H9 (cell line): ENCODE data around the gene C11orf71. TPM values are rescaled to one million over a fixed set of nuclear protein-coding genes. Genes with fewer than 3 reads are reported as not detected.

ENCODE experiments used
- DNase-seq: peaks from one replicate; pipeline ENCODE4 v3.0.0-alpha.2; 2017
- H2AFZ ChIP-seq: one replicate; pipeline ENCODE4 v1.6.1; 2013; ENCODE audit warnings: mild to moderate bottlenecking, low read length, control low read depth, moderate library complexity
- H2AK5ac ChIP-seq: 2 replicates; pipeline ENCODE4 v1.6.1; 2013; ENCODE audit warnings: low read length, control low read depth, mixed read lengths; ENCODE audit not compliant: insufficient read length
- H2BK120ac ChIP-seq: one replicate; pipeline ENCODE4 v1.6.1; 2013; ENCODE audit warnings: low read depth, mild to moderate bottlenecking, low read length, control low read depth, inconsistent platforms; ENCODE audit not compliant: poor library complexity, severe bottlenecking
- H2BK12ac ChIP-seq: 2 replicates; pipeline ENCODE4 v1.6.1; 2013; ENCODE audit warnings: low read length, control low read depth, mixed read lengths, low read depth; ENCODE audit not compliant: insufficient read length
- H2BK15ac ChIP-seq: 2 replicates; pipeline ENCODE4 v1.6.1; 2013; ENCODE audit warnings: low read depth, low read length, control low read depth
- H2BK20ac ChIP-seq: one replicate; pipeline ENCODE4 v1.6.1; 2013; ENCODE audit warnings: low read depth, mild to moderate bottlenecking, low read length, control low read depth, inconsistent platforms; ENCODE audit not compliant: poor library complexity, severe bottlenecking
- H2BK5ac ChIP-seq: 2 replicates; pipeline ENCODE4 v1.6.1; 2013; ENCODE audit warnings: low read length, control low read depth, mixed read lengths; ENCODE audit not compliant: insufficient read length
- H3K14ac ChIP-seq: 2 replicates; pipeline ENCODE4 v1.6.1; 2013; ENCODE audit warnings: low read length, control low read depth; ENCODE audit not compliant: insufficient read depth
- H3K18ac ChIP-seq: 2 replicates; pipeline ENCODE4 v1.6.1; 2013; ENCODE audit warnings: low read depth, mild to moderate bottlenecking, mixed read lengths, low read length, control low read depth; ENCODE audit not compliant: insufficient read length
- H3K23ac ChIP-seq: 2 replicates; pipeline ENCODE4 v1.6.1; 2013; ENCODE audit warnings: low read length, control low read depth, mixed read lengths, low read depth; ENCODE audit not compliant: insufficient read length
- H3K23me2 ChIP-seq: 2 replicates; pipeline ENCODE4 v1.6.1; 2013; ENCODE audit warnings: low read depth, mild to moderate bottlenecking, mixed read lengths, low read length, control low read depth; ENCODE audit not compliant: insufficient read length, poor library complexity, severe bottlenecking
- H3K27ac ChIP-seq: 2 replicates; pipeline ENCODE4 v1.5.1; 2013; ENCODE audit warnings: low read length, control low read depth, mixed read lengths, low read depth; ENCODE audit not compliant: insufficient read length
- H3K27me3 ChIP-seq: 2 replicates; pipeline ENCODE4 v1.6.1; 2013; ENCODE audit warnings: low read length, control low read depth, inconsistent platforms; ENCODE audit not compliant: insufficient read depth
- H3K4ac ChIP-seq: 2 replicates; pipeline ENCODE4 v1.6.1; 2013; ENCODE audit warnings: low read depth, mild to moderate bottlenecking, control low read depth, inconsistent platforms, low read length, moderate library complexity
- H3K4me1 ChIP-seq: 2 replicates; pipeline ENCODE4 v1.6.1; 2013; ENCODE audit warnings: low read length, control low read depth, inconsistent platforms; ENCODE audit not compliant: insufficient read depth
- H3K4me2 ChIP-seq: 2 replicates; pipeline ENCODE4 v1.6.1; 2013; ENCODE audit warnings: low read length, control low read depth, mixed read lengths; ENCODE audit not compliant: insufficient read length, insufficient read depth
- H3K56ac ChIP-seq: 2 replicates; pipeline ENCODE4 v1.6.1; 2013; ENCODE audit warnings: low read depth, mild to moderate bottlenecking, mixed read lengths, low read length, control low read depth; ENCODE audit not compliant: insufficient read length
- H3K79me1 ChIP-seq: 2 replicates; pipeline ENCODE4 v1.6.1; 2013; ENCODE audit warnings: low read depth, mild to moderate bottlenecking, moderate library complexity, low read length, control low read depth, inconsistent platforms; ENCODE audit not compliant: insufficient read depth, poor library complexity, severe bottlenecking
- H3K79me2 ChIP-seq: 2 replicates; pipeline ENCODE4 v1.6.1; 2013; ENCODE audit warnings: low read length, control low read depth, inconsistent platforms; ENCODE audit not compliant: insufficient read depth
- H3K9ac ChIP-seq: 2 replicates; pipeline ENCODE4 v1.6.1; 2013; ENCODE audit warnings: low read length, control low read depth, mixed read lengths; ENCODE audit not compliant: insufficient read length; ENCODE audit errors: extremely low read depth
- H3K9me3 ChIP-seq: one replicate; pipeline ENCODE4 v1.6.1; 2013; ENCODE audit warnings: low read depth, low read length, inconsistent platforms; ENCODE audit not compliant: control insufficient read depth
- H3T11ph ChIP-seq: one replicate; pipeline ENCODE4 v1.6.1; 2013; ENCODE audit warnings: mild to moderate bottlenecking, low read length, control low read depth, inconsistent platforms
- H4K20me1 ChIP-seq: one replicate; pipeline ENCODE4 v1.6.1; 2013; ENCODE audit not compliant: control insufficient read depth, insufficient read length, insufficient read depth
- H4K5ac ChIP-seq: 2 replicates; pipeline ENCODE4 v1.6.1; 2013; ENCODE audit warnings: low read depth, mild to moderate bottlenecking, mixed read lengths, low read length, control low read depth; ENCODE audit not compliant: insufficient read length
- H4K8ac ChIP-seq: replicated peaks from 2 replicates; pipeline ENCODE4 v1.6.1; 2013; ENCODE audit warnings: low read length, control low read depth, mixed read lengths, low read depth; ENCODE audit not compliant: insufficient read length
- H4K91ac ChIP-seq: 2 replicates; pipeline ENCODE4 v1.6.1; 2013; ENCODE audit warnings: low read depth, mild to moderate bottlenecking, moderate library complexity, mixed read lengths, low read length, control low read depth; ENCODE audit not compliant: insufficient read length
- H3K27ac Mint-ChIP-seq, 3 experiments: 2 replicates in 2 of 3; 3 replicates in 1 of 3; pipeline ENCODE4 v1.8.0; 2020 to 2021; ENCODE audit warnings: mixed read lengths in 3 of 3, mild to moderate bottlenecking in 1 of 3, moderate library complexity in 1 of 3
- H3K27me3 Mint-ChIP-seq: 2 replicates; pipeline ENCODE4 v1.8.0; 2021; ENCODE audit warnings: low read depth, mild to moderate bottlenecking, moderate library complexity, mixed read lengths
- H3K36me3 Mint-ChIP-seq, 3 experiments: 2 replicates in 2 of 3; 3 replicates in 1 of 3; pipeline ENCODE4 v1.8.0; 2020 to 2021; ENCODE audit warnings: low read depth in 3 of 3, mixed read lengths in 3 of 3; ENCODE audit not compliant: insufficient read depth in 1 of 3
- H3K4me1 Mint-ChIP-seq, 2 experiments: 2 replicates each; pipeline ENCODE4 v1.8.0; 2020; ENCODE audit warnings: mixed read lengths in 2 of 2
- H3K4me3 Mint-ChIP-seq, 2 experiments: 2 replicates in 1 of 2; 3 replicates in 1 of 2; pipeline ENCODE4 v1.8.0; 2020 to 2021; ENCODE audit warnings: mild to moderate bottlenecking in 2 of 2, mixed read lengths in 2 of 2, moderate library complexity in 1 of 2
- H3K9me3 Mint-ChIP-seq, 2 experiments: 2 replicates in 1 of 2; 3 replicates in 1 of 2; pipeline ENCODE4 v1.8.0; 2020; ENCODE audit warnings: mild to moderate bottlenecking in 2 of 2, mixed read lengths in 2 of 2, moderate library complexity in 1 of 2
- WGBS: extraction: QIAGEN DNeasy Blood & Tissue Kit; methylation state at CpG from one replicate; pipeline ENCODE4 v1.1.7; 2013; ENCODE audit warnings: missing lambda C conversion rate, low lambda C conversion rate, mixed read lengths; ENCODE audit not compliant: insufficient read length; ENCODE audit errors: extremely low coverage; 5-methylcytosine and 5-hydroxymethylcytosine counted together
- total RNA-seq: library from RNA; stranded (reverse); gene quantifications from 2 replicates; pipeline ENCODE4 v1.2.1, GENCODE V29; 2021
- TF ChIP-seq, protein P1 (sequence below): fragments of 200-600 bp; sonication (generic); conservative IDR thresholded peaks from 3 replicates; pipeline ENCODE4 v1.8.0; 2021; ENCODE audit warnings: antibody characterized with exemption, mild to moderate bottlenecking

Gene C11orf71
- total RNA-seq, 1 experiment from 2014 or later, result 3.5 TPM

DNA sequence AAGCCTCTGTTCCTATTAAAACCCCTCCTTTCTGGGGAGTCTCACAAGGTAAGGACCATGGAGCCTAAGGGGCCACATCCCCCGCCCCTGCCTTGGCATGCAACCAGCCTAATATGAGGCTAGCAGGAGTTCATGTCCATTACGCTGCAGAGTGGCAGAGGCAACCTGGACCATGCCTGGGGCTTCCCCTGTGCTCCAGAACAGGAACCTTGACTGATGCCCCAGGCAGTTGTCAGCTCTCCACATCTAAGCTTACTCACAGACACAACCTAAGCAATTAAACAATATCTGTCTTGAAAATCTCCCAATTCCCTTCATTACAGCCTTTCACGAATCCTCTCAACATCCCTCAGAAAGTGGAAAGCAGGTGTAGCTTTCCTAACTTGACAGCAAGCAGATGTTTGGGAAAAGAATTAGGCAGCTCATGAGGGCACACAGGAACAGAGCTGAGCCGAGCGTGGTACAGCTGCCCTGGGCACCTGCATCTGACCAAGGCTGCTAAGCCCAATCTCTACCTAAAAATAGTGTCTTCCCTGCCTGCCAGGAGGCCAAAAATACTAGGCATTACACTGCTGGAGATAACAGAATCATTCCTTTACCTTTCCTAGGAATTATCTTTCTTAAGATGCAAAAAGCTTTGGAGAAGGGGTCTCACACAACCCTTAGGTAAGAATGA is 20.8 kb downstream of the C11orf71 start:
- Histone ChIP-seq H2AK5ac (no peak overlapping the region), H2BK12ac (no peak overlapping the region), H3K27ac (no peak overlapping the region), H3K14ac (no peak overlapping the region; the same call in 1 of the 2 replicates), H3K79me2 (no peaks in the 10 kb centered on the region), H3K23ac (no peak overlapping the region), H3K4me2 (no peak overlapping the region), H3K18ac (no peak overlapping the region), H3K9me3 (no peaks in the 10 kb centered on the region), H3T11ph (no peak overlapping the region), H2BK5ac (no peak overlapping the region), H2BK120ac (no peak overlapping the region), H2BK15ac (no peak overlapping the region), H3K27me3 (no peaks in the 10 kb centered on the region), H4K91ac (no peak overlapping the region), H3K4ac (no peak overlapping the region), H2BK20ac (no peak overlapping the region), H3K79me1 (no peaks in the 10 kb centered on the region), H4K5ac (no peak overlapping the region), H4K20me1 (no peaks in the 10 kb centered on the region), H4K8ac (no peak overlapping the region), H2AFZ (no peak overlapping the region), H3K23me2 (no peaks in the 10 kb centered on the region), H3K56ac (no peak overlapping the region), H3K9ac (no peak overlapping the region), H3K4me1 (peaks cover 4% of the 10 kb centered on the region; the same call in 1 of the 2 replicates)
- Mint-ChIP-seq H3K27ac (no peak overlapping the region), H3K36me3 (peaks cover 0 to 9% (median 5%) of the 10 kb centered on the region in 3 experiments; a peak in 2 of 7 replicates), H3K4me1 (peaks cover 11 to 13% of the 10 kb centered on the region in 2 experiments), H3K9me3 (peaks cover 8 to 9% of the 10 kb centered on the region in 2 experiments; a peak in 3 of 5 replicates), H3K4me3 (no peak overlapping the region), H3K27me3 (no peaks in the 10 kb centered on the region; the same call in 1 of the 2 replicates)
- no peak for DNase-seq
- WGBS, result no CpG with 5 or more reads among the region's 5 CpGs
- TF ChIP-seq, protein P1, sequence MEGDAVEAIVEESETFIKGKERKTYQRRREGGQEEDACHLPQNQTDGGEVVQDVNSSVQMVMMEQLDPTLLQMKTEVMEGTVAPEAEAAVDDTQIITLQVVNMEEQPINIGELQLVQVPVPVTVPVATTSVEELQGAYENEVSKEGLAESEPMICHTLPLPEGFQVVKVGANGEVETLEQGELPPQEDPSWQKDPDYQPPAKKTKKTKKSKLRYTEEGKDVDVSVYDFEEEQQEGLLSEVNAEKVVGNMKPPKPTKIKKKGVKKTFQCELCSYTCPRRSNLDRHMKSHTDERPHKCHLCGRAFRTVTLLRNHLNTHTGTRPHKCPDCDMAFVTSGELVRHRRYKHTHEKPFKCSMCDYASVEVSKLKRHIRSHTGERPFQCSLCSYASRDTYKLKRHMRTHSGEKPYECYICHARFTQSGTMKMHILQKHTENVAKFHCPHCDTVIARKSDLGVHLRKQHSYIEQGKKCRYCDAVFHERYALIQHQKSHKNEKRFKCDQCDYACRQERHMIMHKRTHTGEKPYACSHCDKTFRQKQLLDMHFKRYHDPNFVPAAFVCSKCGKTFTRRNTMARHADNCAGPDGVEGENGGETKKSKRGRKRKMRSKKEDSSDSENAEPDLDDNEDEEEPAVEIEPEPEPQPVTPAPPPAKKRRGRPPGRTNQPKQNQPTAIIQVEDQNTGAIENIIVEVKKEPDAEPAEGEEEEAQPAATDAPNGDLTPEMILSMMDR, result no peak
